Astrocyte (in vitro differentiated cells and primary cell): ENCODE results near the gene B3GALT2. TPM values are rescaled to one million over a fixed set of nuclear protein-coding genes. Genes with fewer than 3 reads are reported as not detected.

ENCODE experiments used
- DNase-seq: peaks from one replicate; pipeline ENCODE4 v3.0.0-alpha.2; 2010; ENCODE audit warnings: low read depth
- FAIRE-seq: peaks from 2 replicates; lab custom pipeline; 2011; peaks lifted over from hg19 to GRCh38; lab: Jason Lieb, UNC
- H2AFZ ChIP-seq: 2 replicates; pipeline ENCODE4 v1.6.0; 2012; ENCODE audit warnings: low read depth, low read length, inconsistent platforms
- H3K27ac ChIP-seq: 2 replicates; pipeline ENCODE4 v1.5.1; 2011; ENCODE audit warnings: low read depth, low read length, inconsistent platforms
- H3K27me3 ChIP-seq: 2 replicates; pipeline ENCODE4 v1.6.0; 2011; ENCODE audit warnings: low read length, inconsistent platforms; ENCODE audit not compliant: insufficient read depth
- H3K36me3 ChIP-seq: 2 replicates; pipeline ENCODE4 v1.5.1; 2011; ENCODE audit warnings: low read length, inconsistent platforms; ENCODE audit not compliant: insufficient read depth
- H3K4me1 ChIP-seq: 2 replicates; pipeline ENCODE4 v1.5.1; 2011; ENCODE audit warnings: low read length, inconsistent platforms; ENCODE audit not compliant: insufficient read depth
- H3K4me2 ChIP-seq: 2 replicates; pipeline ENCODE4 v1.6.0; 2012; ENCODE audit warnings: low read length, inconsistent platforms
- H3K4me3 ChIP-seq: 2 replicates; pipeline ENCODE4 v1.5.1; 2011; ENCODE audit warnings: low read depth, mild to moderate bottlenecking, low read length, inconsistent platforms; ENCODE audit not compliant: insufficient read depth
- H3K79me2 ChIP-seq: 2 replicates; pipeline ENCODE4 v1.6.0; 2012; ENCODE audit warnings: mild to moderate bottlenecking, low read length, inconsistent platforms; ENCODE audit not compliant: insufficient read depth
- H3K9ac ChIP-seq: 2 replicates; pipeline ENCODE4 v1.6.0; 2012; ENCODE audit warnings: mild to moderate bottlenecking, low read length, inconsistent platforms
- H3K9me3 ChIP-seq: 2 replicates; pipeline ENCODE4 v1.5.1; 2012; ENCODE audit warnings: low read depth, mild to moderate bottlenecking, low read length, inconsistent platforms; ENCODE audit not compliant: insufficient read depth
- H4K20me1 ChIP-seq: 2 replicates; pipeline ENCODE4 v1.6.0; 2012; ENCODE audit warnings: low read length, inconsistent platforms; ENCODE audit not compliant: insufficient read depth
- H3K27ac Mint-ChIP-seq: one replicate; pipeline ENCODE4 v1.8.0; 2021; ENCODE audit warnings: mild to moderate bottlenecking, mixed read lengths; ENCODE audit not compliant: unreplicated experiment
- H3K27me3 Mint-ChIP-seq: one replicate; pipeline ENCODE4 v1.8.0; 2021; ENCODE audit warnings: low read depth, mixed read lengths; ENCODE audit not compliant: unreplicated experiment
- H3K36me3 Mint-ChIP-seq: one replicate; pipeline ENCODE4 v1.8.0; 2021; ENCODE audit warnings: low read depth, mixed read lengths; ENCODE audit not compliant: unreplicated experiment
- H3K4me1 Mint-ChIP-seq: one replicate; pipeline ENCODE4 v1.8.0; 2021; ENCODE audit warnings: low read depth, mixed read lengths; ENCODE audit not compliant: unreplicated experiment
- H3K4me3 Mint-ChIP-seq: one replicate; pipeline ENCODE4 v1.8.0; 2021; ENCODE audit warnings: mild to moderate bottlenecking, moderate library complexity, mixed read lengths; ENCODE audit not compliant: unreplicated experiment
- H3K9me3 Mint-ChIP-seq: one replicate; pipeline ENCODE4 v1.8.0; 2021; ENCODE audit warnings: mild to moderate bottlenecking, mixed read lengths; ENCODE audit not compliant: unreplicated experiment
- CTCF ChIP-seq: IDR thresholded peaks from 2 replicates; pipeline ENCODE4 v1.5.1; 2011; ENCODE audit warnings: low read depth, mild to moderate bottlenecking, inconsistent platforms, low read length, moderate library complexity; ENCODE audit not compliant: insufficient read depth
- EZH2 ChIP-seq: IDR thresholded peaks from 2 replicates; pipeline ENCODE4 v1.6.1; 2012; ENCODE audit warnings: mild to moderate bottlenecking, low read length, inconsistent platforms; ENCODE audit not compliant: insufficient read depth
- total RNA-seq: library from RNA; stranded (reverse); gene quantifications from 2 replicates; pipeline ENCODE4 v1.2.1, GENCODE V29; 2021

Gene B3GALT2
- total RNA-seq, 1 donor from 2014 or later: 0.39 TPM

- Histone ChIP-seq H3K9me3 (no peaks in the 10 kb centered on the region), H3K36me3 (peaks cover 13% of the 10 kb centered on the region), H3K27me3 (no peaks in the 10 kb centered on the region), H3K9ac (no peak overlapping the region), H2AFZ (no peak overlapping the region), H3K4me1 (peaks cover 11% of the 10 kb centered on the region), H3K4me2 (no peak overlapping the region), H3K4me3 (no peak overlapping the region), H3K79me2 (peaks cover 11% of the 10 kb centered on the region), H4K20me1 (no peaks in the 10 kb centered on the region), H3K27ac (no peak overlapping the region)
- Mint-ChIP-seq H3K4me1 (peaks cover 13% of the 10 kb centered on the region), H3K4me3 (no peak overlapping the region), H3K27ac (peak overlapping the region; percentile 59), H3K9me3 (peaks cover 13% of the 10 kb centered on the region), H3K36me3 (peaks cover 44% of the 10 kb centered on the region), H3K27me3 (no peaks in the 10 kb centered on the region)
- DNase-seq: no peak
- TF ChIP-seq EZH2 (no peak), CTCF (no peak)
- FAIRE-seq: no peak
These were observed 26.2 kb upstream of the B3GALT2 start for GRCh38 chr1:193212637-193213036.

GRCh38 chr1:193211539-193211938 lies 25.1 kb upstream of the B3GALT2 start:
- peak overlapping the region; percentile 41 for H3K9ac ChIP-seq
- Mint-ChIP-seq H3K4me1 (peaks cover 13% of the 10 kb centered on the region), H3K27ac (peak overlapping the region; percentile 79), H3K27me3 (no peaks in the 10 kb centered on the region), H3K4me3 (no peak overlapping the region), H3K36me3 (peaks cover 45% of the 10 kb centered on the region), H3K9me3 (peaks cover 17% of the 10 kb centered on the region)
- DNase-seq (peak; percentile 91), FAIRE-seq (no peak)
- H3K9me3 ChIP-seq: no peaks in the 10 kb centered on the region
- peaks cover 11% of the 10 kb centered on the region for H3K4me1 ChIP-seq
- no peaks in the 10 kb centered on the region for H3K27me3 ChIP-seq
- H4K20me1 ChIP-seq: no peaks in the 10 kb centered on the region
- TF ChIP-seq EZH2 (no peak), CTCF (no peak)
- peaks cover 8% of the 10 kb centered on the region for H3K79me2 ChIP-seq
- H2AFZ ChIP-seq: no peak overlapping the region
- peak overlapping the region; percentile 66 for H3K27ac ChIP-seq
- H3K4me2 ChIP-seq: peak overlapping the region; percentile 53
- H3K4me3 ChIP-seq: no peak overlapping the region
- H3K36me3 ChIP-seq: peaks cover 13% of the 10 kb centered on the region

DNA sequence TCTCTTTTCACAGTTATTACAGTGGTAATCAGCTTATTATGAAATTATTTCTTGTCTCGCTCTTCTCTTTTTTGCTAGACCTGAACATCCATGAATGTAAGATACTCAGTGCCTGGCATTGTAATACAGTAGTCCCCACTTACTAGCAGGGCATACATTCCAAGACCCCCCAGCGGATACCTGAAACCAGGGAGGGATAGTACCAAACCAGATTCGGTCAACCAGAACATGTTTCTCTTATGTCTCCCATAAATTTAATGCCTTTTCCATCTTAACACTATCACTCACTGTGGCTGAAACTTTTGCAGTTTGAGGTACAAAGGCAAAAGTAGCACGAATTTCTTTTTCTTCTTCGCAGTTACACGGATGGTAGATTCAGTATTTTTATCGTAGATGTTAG lies 24.6 kb upstream of the B3GALT2 start:
- Histone ChIP-seq H3K9ac (peak overlapping the region; percentile 41), H2AFZ (no peak overlapping the region), H3K4me1 (peaks cover 11% of the 10 kb centered on the region), H3K4me3 (no peak overlapping the region), H3K79me2 (peaks cover 8% of the 10 kb centered on the region), H3K9me3 (no peaks in the 10 kb centered on the region), H3K27me3 (no peaks in the 10 kb centered on the region), H3K36me3 (peaks cover 13% of the 10 kb centered on the region), H3K27ac (peak overlapping the region; percentile 66), H3K4me2 (peak overlapping the region; percentile 53), H4K20me1 (no peaks in the 10 kb centered on the region)
- Mint-ChIP-seq H3K27ac (peak overlapping the region; percentile 79), H3K36me3 (peaks cover 42% of the 10 kb centered on the region), H3K4me3 (no peak overlapping the region), H3K4me1 (peaks cover 13% of the 10 kb centered on the region), H3K9me3 (peaks cover 15% of the 10 kb centered on the region), H3K27me3 (no peaks in the 10 kb centered on the region)
- DNase-seq (no peak), FAIRE-seq (no peak)
- TF ChIP-seq CTCF (no peak), EZH2 (no peak)
